HUES48 (cell line): ENCODE measurements around the gene SLC25A21.
"Not testable (repeated sequence)": the region's sequence is repeated elsewhere in the genome, so short reads cannot be mapped to it uniquely, and the experiment has no call there.

ENCODE experiments used
- H3K27ac ChIP-seq: one replicate; pipeline ENCODE4 v1.7.0; 2013; ENCODE audit warnings: low read depth, low read length, inconsistent platforms
- H3K27me3 ChIP-seq: 2 replicates; pipeline ENCODE4 v1.6.1; 2013; ENCODE audit warnings: mild to moderate bottlenecking, low read length; ENCODE audit not compliant: control insufficient read depth, insufficient read depth
- H3K36me3 ChIP-seq: 2 replicates; pipeline ENCODE4 v1.6.1; 2013; ENCODE audit warnings: low read length; ENCODE audit not compliant: control insufficient read depth, insufficient read depth
- H3K4me1 ChIP-seq: 2 replicates; pipeline ENCODE4 v1.6.1; 2013; ENCODE audit warnings: mild to moderate bottlenecking, low read length; ENCODE audit not compliant: control insufficient read depth, insufficient read depth
- H3K4me3 ChIP-seq: 2 replicates; pipeline ENCODE4 v1.5.1; 2013; ENCODE audit warnings: mild to moderate bottlenecking, low read depth, low read length
- H3K9ac ChIP-seq: 2 replicates; pipeline ENCODE4 v1.6.1; 2013; ENCODE audit warnings: mild to moderate bottlenecking, low read depth, low read length, moderate library complexity
- H3K9me3 ChIP-seq: 2 replicates; pipeline ENCODE4 v1.6.1; 2013; ENCODE audit warnings: low read length; ENCODE audit not compliant: control insufficient read depth, insufficient read depth

Gene SLC25A21

DNA sequence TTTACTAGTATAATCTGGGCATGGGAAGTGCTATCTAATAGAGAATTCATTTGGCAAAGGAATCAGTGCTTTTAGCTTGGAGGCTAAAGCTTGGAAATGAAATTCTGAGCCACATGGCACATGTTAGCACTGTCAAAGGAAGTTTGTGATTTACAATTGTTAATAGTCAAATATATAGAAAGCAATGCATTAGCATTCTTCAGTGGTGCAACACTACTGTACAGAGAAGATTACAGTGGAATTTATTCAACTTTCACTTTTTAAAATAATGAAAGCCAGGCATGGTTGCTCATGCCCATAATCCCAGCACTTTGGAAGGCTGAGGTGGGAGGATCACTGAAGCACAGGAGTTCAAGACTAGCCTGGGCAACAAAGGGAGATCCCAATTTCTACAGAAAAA, 464.8 kb downstream of the SLC25A21 start:
- Histone ChIP-seq H3K4me3 (no peak overlapping the region), H3K9ac (no peak overlapping the region), H3K4me1 (no peaks in the 10 kb centered on the region), H3K27me3 (no peaks in the 10 kb centered on the region), H3K27ac (no peak overlapping the region), H3K9me3 (no peaks in the 10 kb centered on the region), H3K36me3 (no peaks in the 10 kb centered on the region)

DNA sequence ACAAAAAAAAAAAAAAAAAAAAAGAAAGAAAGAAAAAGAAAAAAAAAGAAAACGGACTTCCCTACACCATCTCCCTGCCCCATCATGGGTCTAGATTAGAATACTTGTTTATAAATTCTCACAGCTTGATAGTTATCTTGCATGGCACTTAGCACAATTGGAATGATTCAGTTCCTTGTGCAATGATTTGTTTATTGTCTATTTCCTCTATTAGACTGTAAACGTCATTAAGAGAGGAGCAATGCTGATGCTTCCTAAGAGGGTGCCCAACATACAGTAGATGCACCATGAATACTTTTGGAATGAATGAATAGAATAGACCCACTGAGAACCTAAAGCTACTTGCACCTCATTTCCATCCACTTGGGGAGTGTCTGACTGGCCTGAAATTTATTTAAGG, 469.9 kb downstream of the SLC25A21 start:
- no peaks in the 10 kb centered on the region for H3K9me3 ChIP-seq
- no peaks in the 10 kb centered on the region for H3K27me3 ChIP-seq
- no peak overlapping the region for H3K9ac ChIP-seq
- H3K36me3 ChIP-seq = no peaks in the 10 kb centered on the region
- no peak overlapping the region for H3K4me3 ChIP-seq
- H3K27ac ChIP-seq = no peak overlapping the region
- H3K4me1 ChIP-seq = peaks cover 6% of the 10 kb centered on the region; the same call in 1 of the 2 replicates

DNA sequence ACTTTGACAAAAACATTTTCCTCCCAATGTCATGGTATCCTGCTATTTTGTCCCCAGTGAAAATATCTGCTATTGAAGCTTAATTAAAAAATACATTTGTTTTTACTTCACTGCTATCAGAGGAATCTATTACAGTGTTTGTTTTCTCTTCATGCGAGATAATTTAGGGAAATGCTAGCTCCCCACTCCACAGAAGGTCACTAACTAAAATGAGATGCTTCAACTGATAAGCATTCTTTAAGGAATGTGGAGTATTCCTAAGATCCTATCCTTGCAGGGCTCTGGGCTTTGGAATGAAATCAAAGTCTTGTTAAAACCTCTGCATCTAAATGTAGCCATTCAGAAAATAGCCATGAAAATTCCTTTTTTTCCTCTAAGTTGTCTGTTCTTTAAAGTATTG, 471.3 kb downstream of the SLC25A21 start:
- H3K4me1 ChIP-seq = peaks cover 6% of the 10 kb centered on the region; the same call in 1 of the 2 replicates
- no peak overlapping the region for H3K9ac ChIP-seq
- no peaks in the 10 kb centered on the region for H3K9me3 ChIP-seq
- no peak overlapping the region for H3K27ac ChIP-seq
- H3K27me3 ChIP-seq = no peaks in the 10 kb centered on the region
- H3K36me3 ChIP-seq = no peaks in the 10 kb centered on the region
- H3K4me3 ChIP-seq = no peak overlapping the region

DNA sequence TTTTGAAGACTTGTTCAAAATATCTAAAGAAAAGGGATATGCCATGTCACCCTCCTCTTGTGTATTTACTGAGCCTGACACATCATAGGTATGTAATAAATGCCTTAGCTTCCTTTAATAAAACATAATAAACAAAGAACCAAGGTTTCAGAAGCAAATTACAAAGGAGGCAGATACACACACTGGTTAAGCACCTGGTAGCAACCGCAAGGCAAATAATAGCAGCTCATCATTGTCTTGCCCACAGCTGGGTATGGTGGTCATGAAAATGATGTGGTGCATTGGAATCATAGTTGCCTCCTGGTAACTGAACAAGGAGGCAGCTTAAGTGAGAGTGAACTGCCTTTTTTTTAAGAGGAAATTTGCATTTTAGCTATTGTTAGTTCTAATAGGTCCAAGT, 471.8 kb downstream of the SLC25A21 start:
- Histone ChIP-seq H3K27ac (no peak overlapping the region), H3K36me3 (no peaks in the 10 kb centered on the region), H3K9ac (no peak overlapping the region), H3K9me3 (no peaks in the 10 kb centered on the region), H3K4me3 (no peak overlapping the region), H3K27me3 (no peaks in the 10 kb centered on the region), H3K4me1 (peaks cover 6% of the 10 kb centered on the region; the same call in 1 of the 2 replicates)

DNA sequence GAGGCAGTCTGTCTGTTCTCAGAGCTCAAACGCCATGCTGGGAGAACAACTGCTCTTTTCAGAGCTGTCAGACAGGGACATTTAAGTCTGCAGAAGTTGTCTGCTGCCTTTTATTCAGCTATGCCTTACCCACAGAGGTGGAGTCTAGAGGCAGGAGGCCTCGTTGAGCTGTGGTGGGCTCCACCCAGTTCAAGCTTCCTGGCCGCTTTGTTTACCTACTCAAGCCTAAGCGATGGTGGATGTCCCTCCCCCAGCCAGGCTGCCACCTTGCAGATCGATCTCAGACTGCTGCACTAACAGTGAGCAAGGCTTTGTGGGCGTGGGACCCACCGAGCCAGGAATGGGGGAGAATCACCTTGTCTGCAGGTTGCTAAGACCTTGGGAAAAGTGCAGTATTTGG, 473.0 kb downstream of the SLC25A21 start:
- H3K27ac ChIP-seq, H3K4me1 ChIP-seq, H3K27me3 ChIP-seq, H3K4me3 ChIP-seq, H3K36me3 ChIP-seq, H3K9ac ChIP-seq, H3K9me3 ChIP-seq: not testable (repeated sequence)

DNA sequence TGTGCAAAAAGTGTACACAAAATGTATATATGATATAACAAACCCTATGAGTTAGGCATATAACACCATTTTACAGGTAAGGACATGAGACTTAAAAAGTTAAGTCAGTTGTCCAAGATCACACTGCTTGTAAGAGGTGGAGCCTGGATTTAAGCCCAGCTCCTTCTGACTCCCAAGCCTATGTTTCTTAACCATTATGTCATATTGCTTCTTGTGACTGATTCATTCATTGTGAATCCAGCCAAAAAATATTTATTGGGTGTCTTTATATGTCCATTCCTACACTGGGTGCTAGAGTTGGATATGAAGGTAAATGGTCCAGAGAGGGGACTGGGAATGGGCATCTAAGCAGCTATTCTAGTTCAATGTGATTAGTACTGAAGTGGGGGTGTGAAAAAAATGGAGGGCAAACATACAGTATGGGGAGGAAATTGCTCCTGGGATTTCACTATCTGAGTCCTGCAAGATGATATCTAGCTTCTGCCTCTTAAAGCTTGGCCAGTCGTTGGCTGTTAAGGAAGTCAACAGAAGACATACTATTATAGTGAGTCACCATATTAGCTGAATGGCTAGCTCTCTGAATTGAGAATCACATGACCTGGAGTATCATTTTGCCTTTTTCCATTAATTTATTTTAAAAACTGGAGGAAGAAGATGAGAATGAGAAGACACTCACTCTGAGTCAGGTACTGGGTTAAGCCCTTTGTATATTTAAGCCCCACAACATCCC, 481.9 kb downstream of the SLC25A21 start:
- Histone ChIP-seq H3K4me3 (no peak overlapping the region), H3K9ac (no peak overlapping the region), H3K27me3 (no peaks in the 10 kb centered on the region), H3K9me3 (no peaks in the 10 kb centered on the region), H3K4me1 (peaks cover under 1% of the 10 kb centered on the region; the same call in 1 of the 2 replicates), H3K36me3 (no peaks in the 10 kb centered on the region), H3K27ac (no peak overlapping the region)

DNA sequence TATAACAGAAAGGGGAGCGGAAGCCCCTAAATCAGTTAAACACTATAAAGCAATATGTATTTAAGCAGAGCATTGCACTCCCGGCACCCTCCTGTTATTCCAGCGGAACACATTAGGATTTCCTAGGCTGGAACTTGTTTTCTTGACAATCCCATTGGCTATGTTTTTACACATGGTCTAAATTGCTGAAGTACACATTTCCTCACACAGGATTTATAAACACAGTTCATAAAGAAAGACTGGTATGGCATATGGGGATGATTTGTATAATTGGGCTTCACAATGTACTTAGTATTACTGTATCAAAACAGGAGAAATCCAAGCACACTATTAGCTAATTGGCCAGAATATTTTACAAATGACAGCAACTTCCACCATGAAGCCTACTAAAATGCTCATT, 487.5 kb downstream of the SLC25A21 start:
- Histone ChIP-seq H3K9me3 (no peaks in the 10 kb centered on the region), H3K9ac (no peak overlapping the region), H3K4me1 (peaks cover 32% of the 10 kb centered on the region), H3K27me3 (no peaks in the 10 kb centered on the region), H3K27ac (no peak overlapping the region), H3K36me3 (no peaks in the 10 kb centered on the region), H3K4me3 (no peak overlapping the region)

DNA sequence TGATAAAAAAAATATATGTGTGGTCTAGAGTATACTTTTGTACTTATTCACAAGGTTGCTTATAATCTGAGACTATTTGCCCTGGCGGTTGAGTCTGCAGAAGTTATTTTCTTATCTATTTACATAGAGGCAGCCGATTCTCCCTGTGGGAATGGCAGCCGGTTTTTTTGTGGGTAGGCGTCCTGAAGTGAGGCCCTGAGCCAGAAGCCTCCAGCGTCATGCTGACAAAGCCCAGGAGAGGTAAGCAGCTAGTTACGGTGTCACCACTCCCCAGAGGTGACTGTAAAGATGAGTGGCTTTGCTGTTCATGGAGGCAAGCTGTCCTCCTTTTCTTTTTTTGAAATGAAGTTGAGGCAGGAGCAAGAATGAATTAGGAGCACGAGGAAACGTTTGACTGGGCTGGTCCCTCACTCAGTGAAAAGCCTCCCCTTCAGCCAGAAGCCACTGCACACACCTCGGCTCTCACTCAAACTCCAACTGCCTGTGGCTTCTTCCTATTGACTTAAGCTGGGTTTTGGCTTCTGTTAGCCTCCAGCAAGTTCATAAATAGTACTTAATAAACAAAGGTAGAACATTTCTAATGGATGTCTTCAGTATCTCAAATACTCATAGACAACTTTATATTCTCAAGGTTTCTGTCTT, 489.2 kb downstream of the SLC25A21 start:
- H3K36me3 ChIP-seq = no peaks in the 10 kb centered on the region
- no peaks in the 10 kb centered on the region for H3K27me3 ChIP-seq
- H3K4me1 ChIP-seq = peaks cover 32% of the 10 kb centered on the region
- no peaks in the 10 kb centered on the region for H3K9me3 ChIP-seq
- H3K4me3 ChIP-seq = no peak overlapping the region
- H3K27ac ChIP-seq = no peak overlapping the region
- H3K9ac ChIP-seq = no peak overlapping the region

DNA sequence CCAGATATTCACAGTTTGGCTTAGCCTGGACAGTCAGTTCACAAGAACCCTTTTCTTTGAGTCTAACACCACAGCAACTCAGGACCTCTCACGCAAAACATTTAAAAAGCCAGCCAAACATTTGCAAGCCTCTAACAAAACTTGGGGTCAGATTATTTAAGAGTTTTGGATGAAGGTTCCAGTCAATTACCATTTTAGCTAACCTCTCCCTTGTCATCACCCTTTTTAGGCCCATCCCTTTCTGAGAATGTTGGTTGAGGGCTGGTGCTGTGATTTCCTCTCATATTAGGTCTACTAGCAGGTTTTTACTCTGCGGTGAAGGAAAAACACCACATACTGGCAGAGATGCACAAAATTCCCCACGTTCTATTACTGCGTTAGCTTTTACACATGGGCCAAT, 490.1 kb downstream of the SLC25A21 start:
- H3K27ac ChIP-seq = no peak overlapping the region
- H3K9ac ChIP-seq = no peak overlapping the region
- peaks cover 32% of the 10 kb centered on the region for H3K4me1 ChIP-seq
- no peak overlapping the region for H3K4me3 ChIP-seq
- no peaks in the 10 kb centered on the region for H3K9me3 ChIP-seq
- no peaks in the 10 kb centered on the region for H3K36me3 ChIP-seq
- no peaks in the 10 kb centered on the region for H3K27me3 ChIP-seq

DNA sequence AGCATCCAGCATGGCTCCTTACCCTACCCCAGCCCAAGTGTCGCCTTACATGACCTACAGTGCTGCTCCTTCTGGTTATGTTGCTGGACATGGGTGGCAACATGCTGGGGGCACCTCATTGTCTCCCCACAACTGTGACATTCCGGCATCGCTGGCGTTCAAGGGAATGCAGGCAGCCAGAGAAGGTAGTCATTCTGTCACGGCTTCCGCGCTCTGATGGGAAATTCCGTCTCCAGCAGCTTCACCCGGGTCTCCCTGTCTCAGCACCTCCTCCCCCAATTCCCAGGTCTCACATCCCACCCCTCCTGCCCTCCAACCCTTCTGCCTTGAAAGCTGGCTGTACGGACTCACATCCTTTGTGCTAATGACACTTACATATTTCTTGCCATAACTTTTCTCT, 496.2 kb downstream of the SLC25A21 start:
- H3K4me1 ChIP-seq = peaks cover 26% of the 10 kb centered on the region
- no peaks in the 10 kb centered on the region for H3K9me3 ChIP-seq
- H3K36me3 ChIP-seq = no peaks in the 10 kb centered on the region
- no peak overlapping the region for H3K9ac ChIP-seq
- H3K4me3 ChIP-seq = peak overlapping the region; percentile 18
- H3K27ac ChIP-seq = peak overlapping the region; percentile 62
- H3K27me3 ChIP-seq = peaks cover 15% of the 10 kb centered on the region

DNA sequence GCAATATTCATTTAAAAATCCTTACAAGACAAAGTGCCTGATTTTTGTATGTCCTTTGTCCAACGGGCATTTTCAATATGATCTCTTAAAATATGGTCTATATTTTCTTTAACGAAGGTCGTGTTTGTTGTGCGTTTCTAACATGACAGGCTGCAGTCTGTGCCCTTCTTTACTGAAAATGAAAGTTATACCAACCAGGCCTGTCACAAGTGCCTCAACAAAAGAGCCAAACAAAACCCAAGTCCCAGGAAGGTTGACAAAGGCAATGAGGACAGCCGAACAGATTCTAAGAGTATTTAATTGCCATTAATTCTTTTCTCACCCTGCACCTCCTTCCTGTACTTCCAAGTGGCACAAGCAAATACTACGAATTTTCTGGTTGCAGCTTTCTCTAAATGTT, 496.8 kb downstream of the SLC25A21 start:
- no peaks in the 10 kb centered on the region for H3K36me3 ChIP-seq
- no peak overlapping the region for H3K9ac ChIP-seq
- no peaks in the 10 kb centered on the region for H3K9me3 ChIP-seq
- H3K4me1 ChIP-seq = peaks cover 19% of the 10 kb centered on the region
- peaks cover 22% of the 10 kb centered on the region for H3K27me3 ChIP-seq
- peak overlapping the region; percentile 62 for H3K27ac ChIP-seq
- H3K4me3 ChIP-seq = no peak overlapping the region
